Measurements from ENCODE around the gene SLC6A3.

GRCh38 chr5:1405121-1405520 lies 40.1 kb downstream of the SLC6A3 start:
- TF ChIP-seq CTCF (IDR thresholded peaks at IDR 0.05) (no peak), POLR2A (IDR thresholded peaks at IDR 0.05) (no peak)

Data from testis (tissue), 2 donors.